NCI-H2081 (cell line): ENCODE measurements around the gene THBD.

Experiments used
- DNase-seq, 2 experiments: peaks; one replicate each; lab custom pipeline; 2025; lab: John Stamatoyannopoulos, UW

The THBD gene

DNA sequence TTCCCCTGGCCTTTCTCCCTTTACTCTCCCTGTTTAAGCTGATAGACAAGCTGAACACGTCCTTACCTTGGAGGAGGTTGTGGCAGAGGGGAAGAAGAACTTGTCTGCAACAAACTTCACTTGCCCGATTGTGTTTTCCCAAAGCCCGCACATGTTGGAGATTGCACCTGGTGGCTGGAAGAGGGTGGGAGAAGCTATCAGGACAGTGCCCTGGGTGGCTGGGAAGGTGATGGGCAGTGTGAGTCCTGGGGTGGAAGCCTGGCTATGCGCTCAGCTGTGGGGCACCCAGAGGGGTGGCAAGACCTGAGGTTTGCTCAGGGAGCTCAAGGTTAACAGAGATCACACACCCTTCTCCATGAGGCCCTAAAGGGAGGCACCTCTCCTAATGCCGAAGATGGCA lies 39.4 kb downstream of the THBD start:
- DNase-seq = no peak

DNA sequence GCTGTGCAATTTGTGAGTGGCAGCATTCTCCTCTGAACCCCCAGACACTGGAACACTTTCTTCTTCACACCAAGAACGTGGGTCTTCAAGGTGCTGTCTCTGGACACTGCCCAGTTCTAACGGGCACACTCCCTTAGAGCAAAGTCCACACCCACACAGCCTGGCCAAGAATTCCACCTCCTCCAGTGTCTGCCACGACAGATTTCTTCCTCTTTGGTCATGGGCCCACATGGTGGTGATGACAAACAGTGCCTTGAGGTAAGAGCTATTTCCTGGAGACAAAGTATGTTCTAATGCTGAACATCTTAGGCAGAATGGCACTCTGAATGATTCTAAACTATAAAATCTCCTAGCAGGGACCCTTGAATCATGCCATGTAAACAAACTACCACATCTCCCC lies 39.8 kb downstream of the THBD start:
- no peak for DNase-seq

DNA sequence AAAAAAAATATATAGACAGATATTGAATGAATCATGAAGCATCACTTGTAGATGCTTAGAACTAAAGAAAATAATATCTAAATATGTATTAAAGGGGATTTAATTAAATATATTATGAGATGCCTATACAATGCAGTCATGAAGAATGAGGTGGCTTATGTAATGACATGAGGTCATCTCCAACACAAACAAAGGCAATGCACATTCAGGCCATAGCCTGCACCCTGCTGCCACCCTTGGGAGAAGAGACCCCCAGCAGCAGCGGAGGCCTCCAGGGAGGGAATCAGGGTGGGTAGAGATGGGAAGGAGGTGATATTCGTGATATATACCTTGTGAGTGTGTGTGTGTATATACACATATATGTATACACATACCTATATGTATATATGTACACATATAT lies 40.8 kb downstream of the THBD start:
- DNase-seq = no peak

DNA sequence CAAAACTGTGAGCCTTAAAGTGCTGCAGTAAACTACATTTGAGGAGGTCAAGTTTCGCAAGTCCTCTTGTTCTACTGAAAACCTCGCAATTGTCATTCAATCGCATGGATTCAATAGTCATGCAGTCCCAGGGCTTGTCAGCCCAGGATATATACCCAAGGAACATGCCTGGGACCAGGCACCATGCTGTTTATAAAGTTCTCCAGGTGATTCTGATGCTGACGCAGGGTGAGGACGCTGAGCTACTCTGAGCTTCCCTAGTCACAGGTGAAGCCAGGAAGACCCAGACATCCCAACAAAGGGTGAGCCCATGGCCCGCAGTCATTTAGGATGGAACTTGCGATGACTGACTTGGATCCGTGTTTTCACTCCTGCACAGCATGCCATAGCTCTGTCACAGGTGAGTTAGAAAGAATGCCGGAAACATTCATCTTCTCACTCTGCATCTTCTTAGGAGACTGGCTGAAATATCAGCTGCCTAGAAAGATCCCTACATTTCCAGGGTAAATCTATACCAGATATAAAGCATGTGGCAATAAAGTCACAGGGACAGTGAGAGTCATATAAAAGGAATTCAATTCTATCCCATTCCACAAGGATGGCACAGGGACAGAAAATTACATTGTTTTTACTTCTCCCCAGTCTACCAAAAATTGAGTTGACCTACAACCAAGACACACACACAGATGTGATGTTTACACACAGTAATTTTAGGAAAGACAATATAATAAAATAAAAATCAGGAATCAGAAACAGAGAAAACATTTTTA lies 41.4 kb downstream of the THBD start:
- no peak for DNase-seq

DNA sequence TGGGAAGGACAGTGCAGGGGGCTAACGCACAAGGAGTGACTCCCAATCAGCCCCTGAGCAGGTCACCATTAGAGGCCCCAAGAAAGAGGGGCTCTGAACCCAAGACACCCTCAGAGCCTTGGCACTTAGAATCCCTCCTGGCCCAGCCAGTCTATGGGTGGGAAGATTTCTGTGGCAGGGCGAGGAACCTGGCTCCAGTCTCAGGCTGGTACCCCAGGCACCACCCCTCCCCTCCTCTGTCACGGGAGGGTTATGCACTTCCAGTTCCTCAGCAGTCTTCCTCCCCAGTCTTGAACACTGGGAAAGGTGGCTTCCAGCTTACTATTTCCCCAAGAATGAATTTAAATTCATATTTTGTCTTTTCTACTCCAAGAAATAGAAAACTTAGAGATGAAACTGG lies 42.0 kb downstream of the THBD start:
- DNase-seq = no peak

DNA sequence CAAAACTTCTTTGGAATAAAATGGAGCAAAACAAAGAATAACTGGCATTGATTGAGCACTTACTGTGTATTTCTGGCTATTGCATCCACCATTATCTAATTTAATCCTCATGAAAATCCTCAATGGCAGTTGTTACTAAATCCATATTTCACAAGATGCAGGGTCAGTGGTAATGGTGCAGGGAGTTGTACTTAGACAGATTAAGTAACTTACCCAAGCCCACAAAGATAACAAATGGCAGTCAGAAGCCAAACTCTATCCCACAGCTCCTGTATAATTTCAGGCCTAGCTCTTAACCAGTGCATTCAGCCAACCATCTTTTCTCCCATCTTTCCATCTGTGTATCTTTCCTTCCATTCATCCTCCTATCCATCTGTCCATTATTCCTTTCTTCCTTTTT lies 43.7 kb downstream of the THBD start:
- DNase-seq = no peak

DNA sequence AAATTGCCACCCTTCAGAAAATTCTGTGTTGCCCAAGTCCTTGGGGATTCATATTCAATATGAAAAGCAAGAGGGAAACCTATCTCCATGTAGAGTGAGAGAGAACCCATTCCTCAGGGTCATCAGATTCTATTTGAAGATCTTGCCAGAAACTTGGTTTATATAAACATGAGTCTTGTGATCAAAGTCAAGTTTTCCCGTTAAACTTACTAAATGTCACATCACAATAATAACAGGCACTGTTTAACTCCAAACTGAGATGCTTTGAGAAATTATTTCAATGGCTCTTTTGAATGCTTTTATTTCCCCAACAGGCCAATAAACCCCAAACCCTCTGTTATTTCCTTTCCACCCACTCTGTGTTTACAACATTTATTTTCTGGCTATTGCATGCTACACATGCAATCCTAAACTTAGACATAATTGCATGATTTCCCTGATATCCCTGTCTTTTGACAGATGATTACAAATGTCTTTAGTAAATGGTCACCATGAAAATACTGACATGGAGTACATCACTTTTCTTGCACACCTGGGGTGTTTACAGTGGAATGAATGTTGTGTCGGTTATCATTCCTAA lies 45.5 kb downstream of the THBD start:
- DNase-seq = no peak

DNA sequence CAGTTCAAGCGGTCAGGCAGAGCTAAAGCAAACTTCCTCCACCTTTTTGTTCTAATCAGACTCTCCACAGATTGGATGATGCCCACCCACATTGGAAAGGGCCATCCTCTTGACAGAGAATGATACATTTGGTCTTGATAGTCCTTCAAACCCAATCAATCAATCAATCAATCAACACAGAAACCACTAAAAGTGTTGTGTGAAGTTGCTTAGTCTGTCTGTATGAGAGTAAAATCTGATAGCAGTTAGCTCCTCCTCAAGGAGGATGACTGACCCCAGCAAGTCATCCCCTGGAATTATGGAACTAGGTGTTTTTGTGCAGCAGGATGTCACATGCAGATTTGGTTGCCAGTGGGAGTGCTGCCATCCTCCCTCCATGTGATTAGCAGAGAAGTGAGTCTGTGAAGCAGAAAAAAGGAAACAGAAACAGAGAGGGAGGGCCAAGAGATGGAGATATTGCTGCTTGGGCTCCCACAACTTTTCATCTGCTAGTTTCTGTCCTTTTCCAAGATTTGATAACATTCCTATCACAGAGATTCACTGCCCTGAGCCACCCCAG lies 46.3 kb downstream of the THBD start:
- no peak for DNase-seq

DNA sequence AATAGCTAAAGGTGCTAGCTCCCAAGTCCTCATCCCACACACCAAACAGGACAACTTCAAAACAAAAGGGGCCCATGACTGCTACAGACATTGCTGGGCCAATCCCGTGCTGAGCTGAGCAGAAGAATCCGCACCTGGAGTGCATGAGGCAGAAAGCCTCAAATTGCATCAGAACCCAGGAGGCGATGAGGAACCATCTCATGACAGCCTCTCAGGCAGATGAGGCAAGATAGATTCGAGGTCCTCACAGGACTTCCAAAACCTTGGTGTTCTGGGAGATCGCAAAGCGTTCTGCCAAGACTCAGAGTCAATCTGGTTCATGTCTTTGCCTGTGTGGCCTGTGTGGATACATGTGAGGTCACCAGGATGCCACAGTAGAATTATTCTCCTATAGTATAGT lies 47.2 kb downstream of the THBD start:
- DNase-seq = no peak

DNA sequence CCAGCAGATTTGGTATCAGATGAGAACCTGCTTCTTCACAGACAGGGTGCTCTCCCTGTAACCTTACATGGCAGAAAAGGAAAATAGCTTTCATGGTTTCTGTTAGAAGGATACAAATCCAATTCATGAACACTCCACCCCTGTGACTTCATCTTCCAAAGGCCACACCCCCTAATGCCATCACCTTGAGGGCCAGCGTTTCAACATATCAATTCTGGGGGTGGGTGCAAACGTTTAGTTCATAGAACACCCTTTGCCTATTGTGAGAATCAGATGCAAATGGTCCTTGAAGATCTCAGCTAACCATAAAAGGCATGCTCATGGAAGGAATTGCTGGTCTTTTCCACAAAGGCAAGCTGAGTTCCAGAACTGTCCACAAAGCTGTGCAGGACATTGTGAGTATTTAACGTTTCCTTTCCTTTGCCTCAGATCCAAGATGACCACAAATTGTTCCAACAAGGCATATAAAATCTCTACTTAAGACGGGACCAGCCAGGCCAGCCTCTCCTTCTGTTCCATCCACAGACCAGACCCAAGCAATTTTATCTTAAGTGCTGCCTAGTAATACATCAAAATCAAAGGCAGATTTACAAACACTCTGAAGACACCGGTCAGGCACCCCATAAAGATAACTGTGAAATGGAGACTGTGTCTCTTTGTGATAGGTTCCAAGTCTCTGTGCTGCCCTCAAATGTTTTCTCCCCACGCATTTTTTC lies 49.1 kb downstream of the THBD start:
- DNase-seq = no peak

DNA sequence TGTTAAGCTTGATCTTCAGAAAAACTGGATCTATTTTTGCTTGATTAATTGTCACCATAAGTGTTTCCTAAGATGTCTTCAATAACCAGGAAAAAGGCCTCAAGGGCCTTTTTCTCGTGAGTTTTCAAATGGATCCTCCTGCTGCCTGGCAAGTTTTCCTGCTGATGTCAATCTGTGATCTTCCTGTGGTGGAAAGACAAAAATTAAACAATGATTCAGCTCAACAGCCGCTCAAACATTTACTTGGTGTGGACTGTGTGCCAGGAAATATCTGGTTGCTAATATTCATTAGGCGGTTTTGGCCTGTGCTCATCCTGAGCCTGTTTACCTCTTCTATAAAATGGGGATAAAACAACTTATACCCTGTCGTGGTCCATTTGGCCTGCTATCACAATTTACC lies 49.7 kb downstream of the THBD start:
- DNase-seq = no peak

DNA sequence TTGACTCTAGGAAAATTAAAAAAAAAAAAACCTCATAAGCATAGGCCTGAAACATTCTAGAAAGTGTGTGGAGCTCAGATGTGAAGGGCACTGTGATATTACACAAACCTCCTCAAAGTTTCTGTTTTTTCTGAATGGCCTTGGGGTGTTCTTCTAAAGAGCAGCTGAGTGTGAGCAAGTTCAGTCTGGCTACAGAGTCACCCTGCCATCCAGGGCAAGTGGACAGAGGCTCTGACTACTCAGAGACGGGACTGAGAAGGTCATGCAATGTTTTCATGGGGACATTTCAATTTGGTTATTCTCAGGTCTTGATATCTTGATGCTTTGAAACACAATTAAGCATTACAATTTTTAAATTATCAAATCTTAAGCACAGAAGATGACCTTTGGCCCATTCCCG lies 51.0 kb downstream of the THBD start:
- no peak for DNase-seq

DNA sequence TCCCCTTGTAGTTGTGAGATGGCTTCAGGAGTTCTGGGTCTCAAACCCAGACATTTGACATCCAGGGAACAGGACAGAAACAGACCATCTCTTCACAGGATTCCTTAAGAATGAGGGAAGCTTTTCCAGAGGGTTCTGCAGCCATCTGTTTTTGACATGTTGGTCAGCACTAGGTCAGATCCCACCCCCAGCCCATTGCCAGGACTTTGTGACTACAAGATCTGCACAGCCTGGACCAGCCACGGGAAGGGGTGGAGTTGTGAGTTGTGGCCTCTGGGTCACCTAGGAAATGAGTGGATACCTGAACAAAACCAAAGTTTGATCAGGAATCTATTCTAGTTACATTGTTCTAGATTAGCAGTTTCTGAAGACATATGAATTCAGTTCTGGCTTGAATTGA lies 53.5 kb downstream of the THBD start:
- DNase-seq = no peak
